Loucy (cell line): ENCODE data around the gene ST8SIA1.

Experiments
- H2AFZ ChIP-seq: fragments of 200-600 bp; sonication (generic); 2 replicates; pipeline ENCODE4 v1.6.0; 2016; ENCODE audit warnings: antibody characterized with exemption, mild to moderate bottlenecking, low read length, moderate library complexity
- H3F3A ChIP-seq: fragments of 200-600 bp; 2 replicates; pipeline ENCODE4 v1.6.0; 2016; ENCODE audit warnings: antibody characterized with exemption, low read depth, mild to moderate bottlenecking
- H3K27me3 ChIP-seq: fragments of 200-600 bp; sonication (generic); 2 replicates; pipeline ENCODE4 v1.6.1; 2014; ENCODE audit warnings: low read length, mild to moderate bottlenecking; ENCODE audit not compliant: insufficient read depth, poor library complexity, severe bottlenecking
- H3K36me3 ChIP-seq: fragments of 200-600 bp; sonication (generic); 2 replicates; pipeline ENCODE4 v1.6.1; 2016; ENCODE audit warnings: low read length; ENCODE audit not compliant: insufficient read depth
- H3K4me1 ChIP-seq: fragments of 200-600 bp; sonication (generic); 2 replicates; pipeline ENCODE4 v1.5.1; 2014; ENCODE audit warnings: low read length, mild to moderate bottlenecking; ENCODE audit not compliant: insufficient read depth, poor library complexity, severe bottlenecking
- H3K4me2 ChIP-seq: fragments of 200-600 bp; sonication (generic); 2 replicates; pipeline ENCODE4 v1.6.0; 2014; ENCODE audit warnings: antibody characterized with exemption, low read length, low read depth, mild to moderate bottlenecking; ENCODE audit not compliant: poor library complexity, severe bottlenecking
- H3K4me3 ChIP-seq: fragments of 200-600 bp; sonication (generic); 2 replicates; pipeline ENCODE4 v1.5.1; 2014; ENCODE audit warnings: low read length, mild to moderate bottlenecking, mixed read lengths; ENCODE audit not compliant: poor library complexity, severe bottlenecking
- H3K79me2 ChIP-seq: fragments of 200-600 bp; sonication (generic); 2 replicates; pipeline ENCODE4 v1.6.1; 2014; ENCODE audit warnings: low read length; ENCODE audit not compliant: insufficient read depth
- H3K9ac ChIP-seq: fragments of 200-600 bp; sonication (generic); 2 replicates; pipeline ENCODE4 v1.6.0; 2014; ENCODE audit warnings: mild to moderate bottlenecking, low read depth, low read length, moderate library complexity; ENCODE audit not compliant: poor library complexity, severe bottlenecking
- H3K9me2 ChIP-seq: fragments of 200-600 bp; sonication (generic); replicated peaks from 2 replicates; pipeline ENCODE4 v1.6.1; 2016; ENCODE audit warnings: low read depth, low read length, mixed read lengths
- H3K9me3 ChIP-seq: fragments of 200-600 bp; sonication (generic); 2 replicates; pipeline ENCODE4 v1.6.1; 2014; ENCODE audit warnings: mild to moderate bottlenecking, antibody characterized with exemption, low read length, low read depth; ENCODE audit not compliant: insufficient read depth
- H4K20me1 ChIP-seq: fragments of 200-600 bp; sonication (generic); 2 replicates; pipeline ENCODE4 v1.6.0; 2014; ENCODE audit warnings: antibody characterized with exemption, low read length, mild to moderate bottlenecking; ENCODE audit not compliant: insufficient read depth, poor library complexity, severe bottlenecking
- EZH2phosphoT487 ChIP-seq: fragments of 200-600 bp; IDR thresholded peaks from 2 replicates; pipeline ENCODE4 v1.6.1; 2018; ENCODE audit warnings: antibody characterized with exemption, mild to moderate bottlenecking, moderate library complexity, borderline replicate concordance
- TF ChIP-seq, protein P1 (sequence below): fragments of 200-600 bp; sonication (generic); conservative IDR thresholded peaks from 2 replicates; pipeline ENCODE4 v1.5.1; 2014; ENCODE audit warnings: mild to moderate bottlenecking, antibody characterized with exemption, low read length

Gene ST8SIA1

DNA sequence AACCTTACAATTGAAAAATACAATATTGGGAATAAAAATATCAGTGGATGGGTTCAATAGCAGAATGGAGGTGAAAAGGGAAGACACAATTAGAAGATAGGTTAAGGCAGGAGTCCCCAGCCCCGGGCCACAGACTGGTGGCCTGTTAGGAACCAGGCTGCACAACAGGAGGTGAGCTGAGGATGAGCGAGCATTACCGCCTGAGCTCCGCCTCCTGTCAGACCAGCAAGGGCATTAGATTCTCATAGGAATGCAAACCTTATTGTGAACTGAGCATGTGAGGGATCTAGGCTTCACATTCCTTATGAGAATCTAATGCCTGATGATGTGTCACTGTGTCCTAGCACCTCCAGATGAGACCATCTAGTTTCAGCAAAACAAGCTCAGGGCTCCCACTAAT lies 27.3 kb upstream of the ST8SIA1 start:
- H3K27me3 ChIP-seq, result no peaks in the 10 kb centered on the region
- H3K79me2 ChIP-seq, result no peaks in the 10 kb centered on the region
- no peaks in the 10 kb centered on the region for H4K20me1 ChIP-seq
- no peak overlapping the region for H3K4me2 ChIP-seq
- TF ChIP-seq, protein P1, sequence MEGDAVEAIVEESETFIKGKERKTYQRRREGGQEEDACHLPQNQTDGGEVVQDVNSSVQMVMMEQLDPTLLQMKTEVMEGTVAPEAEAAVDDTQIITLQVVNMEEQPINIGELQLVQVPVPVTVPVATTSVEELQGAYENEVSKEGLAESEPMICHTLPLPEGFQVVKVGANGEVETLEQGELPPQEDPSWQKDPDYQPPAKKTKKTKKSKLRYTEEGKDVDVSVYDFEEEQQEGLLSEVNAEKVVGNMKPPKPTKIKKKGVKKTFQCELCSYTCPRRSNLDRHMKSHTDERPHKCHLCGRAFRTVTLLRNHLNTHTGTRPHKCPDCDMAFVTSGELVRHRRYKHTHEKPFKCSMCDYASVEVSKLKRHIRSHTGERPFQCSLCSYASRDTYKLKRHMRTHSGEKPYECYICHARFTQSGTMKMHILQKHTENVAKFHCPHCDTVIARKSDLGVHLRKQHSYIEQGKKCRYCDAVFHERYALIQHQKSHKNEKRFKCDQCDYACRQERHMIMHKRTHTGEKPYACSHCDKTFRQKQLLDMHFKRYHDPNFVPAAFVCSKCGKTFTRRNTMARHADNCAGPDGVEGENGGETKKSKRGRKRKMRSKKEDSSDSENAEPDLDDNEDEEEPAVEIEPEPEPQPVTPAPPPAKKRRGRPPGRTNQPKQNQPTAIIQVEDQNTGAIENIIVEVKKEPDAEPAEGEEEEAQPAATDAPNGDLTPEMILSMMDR, result no peak
- no peak for TF ChIP-seq EZH2phosphoT487
- no peaks in the 10 kb centered on the region for H3K9me3 ChIP-seq
- H3K4me1 ChIP-seq, result no peaks in the 10 kb centered on the region
- no peak overlapping the region for H2AFZ ChIP-seq
- H3K36me3 ChIP-seq, result no peaks in the 10 kb centered on the region
- no peaks in the 10 kb centered on the region for H3F3A ChIP-seq
- no peak overlapping the region for H3K9ac ChIP-seq
- no peak overlapping the region for H3K4me3 ChIP-seq
- H3K9me2 ChIP-seq, result no peaks in the 10 kb centered on the region

DNA sequence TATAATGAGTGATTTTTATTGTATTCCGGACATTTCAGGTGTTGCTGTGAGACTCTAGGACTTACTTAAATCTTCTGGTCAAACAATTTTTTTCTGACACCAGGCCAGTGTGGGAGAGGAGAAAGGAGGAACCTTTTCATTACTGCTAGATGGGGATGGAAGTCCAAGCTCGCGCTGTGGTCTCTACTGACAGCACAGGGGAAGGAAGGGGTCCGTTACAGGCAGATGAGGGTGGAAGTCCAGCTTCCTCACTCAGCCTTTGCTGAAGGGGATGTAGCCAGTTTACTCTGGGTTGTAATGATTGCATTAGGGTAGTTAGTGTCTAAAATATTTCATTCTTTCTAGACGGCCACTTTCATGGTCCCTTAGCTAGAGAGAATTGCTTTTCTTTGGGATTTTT lies 26.3 kb upstream of the ST8SIA1 start:
- Histone ChIP-seq H2AFZ (no peak overlapping the region), H3K36me3 (no peaks in the 10 kb centered on the region), H3F3A (no peaks in the 10 kb centered on the region), H3K27me3 (no peaks in the 10 kb centered on the region), H3K9ac (no peak overlapping the region), H3K4me3 (no peak overlapping the region), H4K20me1 (no peaks in the 10 kb centered on the region), H3K4me2 (no peak overlapping the region), H3K4me1 (no peaks in the 10 kb centered on the region), H3K9me3 (no peaks in the 10 kb centered on the region), H3K79me2 (no peaks in the 10 kb centered on the region), H3K9me2 (no peaks in the 10 kb centered on the region)
- TF ChIP-seq EZH2phosphoT487, result no peak
- TF ChIP-seq, protein P1, result no peak

DNA sequence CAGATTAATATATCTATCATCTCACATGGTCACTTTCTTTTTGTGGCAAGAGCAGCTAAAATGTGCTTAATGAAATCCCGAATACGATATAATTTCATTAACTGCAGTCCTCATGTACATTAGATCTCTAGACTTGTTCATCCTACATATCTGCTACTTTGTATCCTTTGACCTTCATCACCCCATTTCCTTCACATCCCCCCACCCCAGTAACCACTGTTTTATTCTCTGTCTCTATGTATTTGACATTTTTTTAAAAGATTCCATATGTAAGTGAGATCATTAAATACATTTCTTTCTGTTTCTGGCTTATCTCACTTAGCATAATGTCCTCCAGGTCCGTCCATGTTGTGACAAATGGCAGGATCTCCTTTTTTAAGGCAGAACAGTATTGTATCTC lies 23.0 kb upstream of the ST8SIA1 start:
- Histone ChIP-seq H3K36me3 (no peaks in the 10 kb centered on the region), H3F3A (no peaks in the 10 kb centered on the region), H3K4me1 (no peaks in the 10 kb centered on the region), H3K79me2 (no peaks in the 10 kb centered on the region), H3K27me3 (no peaks in the 10 kb centered on the region), H4K20me1 (no peaks in the 10 kb centered on the region), H3K4me3 (no peak overlapping the region), H3K9me2 (no peaks in the 10 kb centered on the region), H3K9me3 (no peaks in the 10 kb centered on the region), H2AFZ (no peak overlapping the region), H3K9ac (no peak overlapping the region), H3K4me2 (no peak overlapping the region)
- TF ChIP-seq, protein P1, result no peak
- TF ChIP-seq EZH2phosphoT487, result no peak
